ENCODE results near the gene EFNA1. TPM values are rescaled to one million over a fixed set of nuclear protein-coding genes. Genes with fewer than 3 reads are reported as not detected.

EFNA1 gene
- total RNA-seq, 1 experiment from 2014 or later, result 49.9 TPM

DNA sequence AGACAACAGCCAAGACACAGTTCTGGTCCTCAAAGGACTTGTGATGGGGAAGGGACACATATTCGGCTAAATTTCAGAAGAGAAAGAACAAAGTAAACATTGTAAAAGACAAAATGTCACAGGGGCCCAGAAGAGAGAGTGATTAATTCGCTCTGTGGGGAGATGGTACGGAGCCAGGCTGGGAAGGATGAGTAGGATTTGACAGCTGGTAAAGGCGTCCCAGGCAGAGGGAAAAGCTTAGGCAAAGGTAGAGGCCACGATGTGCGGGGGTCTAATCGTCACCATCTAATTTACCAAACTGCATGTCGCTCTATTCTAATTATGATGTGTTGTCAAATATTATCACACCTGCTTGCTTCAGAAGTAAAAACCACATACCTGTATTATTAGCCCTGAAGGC, 17.3 kb upstream of the EFNA1 start:
- intact Hi-C loops (cut with micrococcal nuclease), result no loop called here
- POLR2A ChIA-PET (ENCODE audit: unreplicated experiment), result no interaction called here
- Histone ChIP-seq H3K9me2 (replicated peaks; ENCODE audit: low read length) (no peaks in the 10 kb centered on the region), H3K79me2 (ENCODE audit: low read length) (no peaks in the 10 kb centered on the region), H3K4me3 (ENCODE audit: low read length) (no peak overlapping the region), H3K9me3 (ENCODE audit: low read length) (no peaks in the 10 kb centered on the region), H3K4me2 (ENCODE audit: low read length) (no peak overlapping the region), H3K27me3 (ENCODE audit: low read length) (no peaks in the 10 kb centered on the region), H4K20me1 (ENCODE audit: low read length) (no peaks in the 10 kb centered on the region), H3K27ac (ENCODE audit: low read length) (no peak overlapping the region), H3F3A (ENCODE audit: low read length, unreplicated experiment) (no peaks in the 10 kb centered on the region), H3K4me1 (ENCODE audit: insufficient read depth, low read length) (no peaks in the 10 kb centered on the region), H3K9ac (ENCODE audit: low read length) (no peak overlapping the region), H2AFZ (ENCODE audit: low read length) (no peak overlapping the region), H3K36me3 (ENCODE audit: low read depth, low read length) (no peaks in the 10 kb centered on the region)
- BruUV-seq (replicated peaks), result no TSS peak
- CTCF ChIA-PET, result interaction anchor here (0.5 kb wide), 1 partner anchor 13 kb away, joined by 3 read pairs; no protein-coding TSS in a partner anchor
- no peak for ATAC-seq
- DNase-seq, result no peak
- TF ChIP-seq, protein P1, sequence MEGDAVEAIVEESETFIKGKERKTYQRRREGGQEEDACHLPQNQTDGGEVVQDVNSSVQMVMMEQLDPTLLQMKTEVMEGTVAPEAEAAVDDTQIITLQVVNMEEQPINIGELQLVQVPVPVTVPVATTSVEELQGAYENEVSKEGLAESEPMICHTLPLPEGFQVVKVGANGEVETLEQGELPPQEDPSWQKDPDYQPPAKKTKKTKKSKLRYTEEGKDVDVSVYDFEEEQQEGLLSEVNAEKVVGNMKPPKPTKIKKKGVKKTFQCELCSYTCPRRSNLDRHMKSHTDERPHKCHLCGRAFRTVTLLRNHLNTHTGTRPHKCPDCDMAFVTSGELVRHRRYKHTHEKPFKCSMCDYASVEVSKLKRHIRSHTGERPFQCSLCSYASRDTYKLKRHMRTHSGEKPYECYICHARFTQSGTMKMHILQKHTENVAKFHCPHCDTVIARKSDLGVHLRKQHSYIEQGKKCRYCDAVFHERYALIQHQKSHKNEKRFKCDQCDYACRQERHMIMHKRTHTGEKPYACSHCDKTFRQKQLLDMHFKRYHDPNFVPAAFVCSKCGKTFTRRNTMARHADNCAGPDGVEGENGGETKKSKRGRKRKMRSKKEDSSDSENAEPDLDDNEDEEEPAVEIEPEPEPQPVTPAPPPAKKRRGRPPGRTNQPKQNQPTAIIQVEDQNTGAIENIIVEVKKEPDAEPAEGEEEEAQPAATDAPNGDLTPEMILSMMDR (conservative IDR thresholded peaks at IDR 0.05; ENCODE audit: low read depth, low read length), result no peak
- no peak for TF ChIP-seq EZH2 (IDR thresholded peaks at IDR 0.05; ENCODE audit: low read length, unreplicated experiment)
- TF ChIP-seq EZH2phosphoT487 (IDR thresholded peaks at IDR 0.05; ENCODE audit: borderline replicate concordance, low read length), result no peak

DNA sequence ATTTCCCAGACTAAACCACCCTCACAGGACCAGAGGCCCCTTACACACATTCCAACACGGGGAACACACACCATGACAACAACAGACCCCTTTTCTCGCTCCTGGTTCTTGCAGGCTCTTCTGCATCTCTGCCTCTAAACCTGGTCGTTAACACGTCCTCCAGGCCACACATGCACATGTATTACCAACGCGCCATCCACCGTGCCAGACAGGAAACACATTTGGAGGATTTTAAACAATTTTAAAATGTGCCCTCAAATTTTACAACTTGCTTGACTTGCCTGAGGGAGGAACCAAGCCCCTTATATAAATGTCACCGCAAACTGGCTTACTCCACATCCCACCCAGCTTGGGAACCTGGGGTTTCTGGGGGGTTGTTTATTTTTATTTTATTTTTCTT, 16.9 kb upstream of the EFNA1 start:
- ATAC-seq (no peak), DNase-seq (no peak)
- H3K36me3 ChIP-seq (ENCODE audit: low read depth, low read length), result no peaks in the 10 kb centered on the region
- CTCF ChIA-PET, result interaction anchor here (0.5 kb wide), 1 partner anchor 14 kb away, joined by 3 read pairs; no protein-coding TSS in a partner anchor
- H3K9ac ChIP-seq (ENCODE audit: low read length), result no peak overlapping the region
- no peaks in the 10 kb centered on the region for H3K4me1 ChIP-seq (ENCODE audit: insufficient read depth, low read length)
- H3K27me3 ChIP-seq (ENCODE audit: low read length), result no peaks in the 10 kb centered on the region
- no peak overlapping the region for H2AFZ ChIP-seq (ENCODE audit: low read length)
- H3K9me3 ChIP-seq (ENCODE audit: low read length), result no peaks in the 10 kb centered on the region
- intact Hi-C loops (cut with micrococcal nuclease), result no loop called here
- no peak overlapping the region for H3K4me2 ChIP-seq (ENCODE audit: low read length)
- BruUV-seq (replicated peaks), result no TSS peak
- TF ChIP-seq, protein P1 (conservative IDR thresholded peaks at IDR 0.05; ENCODE audit: low read depth, low read length), result no peak
- no peak for TF ChIP-seq EZH2 (IDR thresholded peaks at IDR 0.05; ENCODE audit: low read length, unreplicated experiment)
- no peak for TF ChIP-seq EZH2phosphoT487 (IDR thresholded peaks at IDR 0.05; ENCODE audit: borderline replicate concordance, low read length)
- H3K27ac ChIP-seq (ENCODE audit: low read length), result no peak overlapping the region
- POLR2A ChIA-PET (ENCODE audit: unreplicated experiment), result no interaction called here
- H3K9me2 ChIP-seq (replicated peaks; ENCODE audit: low read length), result no peaks in the 10 kb centered on the region
- no peaks in the 10 kb centered on the region for H4K20me1 ChIP-seq (ENCODE audit: low read length)
- no peak overlapping the region for H3K4me3 ChIP-seq (ENCODE audit: low read length)
- H3F3A ChIP-seq (ENCODE audit: low read length, unreplicated experiment), result no peaks in the 10 kb centered on the region
- H3K79me2 ChIP-seq (ENCODE audit: low read length), result no peaks in the 10 kb centered on the region

DNA sequence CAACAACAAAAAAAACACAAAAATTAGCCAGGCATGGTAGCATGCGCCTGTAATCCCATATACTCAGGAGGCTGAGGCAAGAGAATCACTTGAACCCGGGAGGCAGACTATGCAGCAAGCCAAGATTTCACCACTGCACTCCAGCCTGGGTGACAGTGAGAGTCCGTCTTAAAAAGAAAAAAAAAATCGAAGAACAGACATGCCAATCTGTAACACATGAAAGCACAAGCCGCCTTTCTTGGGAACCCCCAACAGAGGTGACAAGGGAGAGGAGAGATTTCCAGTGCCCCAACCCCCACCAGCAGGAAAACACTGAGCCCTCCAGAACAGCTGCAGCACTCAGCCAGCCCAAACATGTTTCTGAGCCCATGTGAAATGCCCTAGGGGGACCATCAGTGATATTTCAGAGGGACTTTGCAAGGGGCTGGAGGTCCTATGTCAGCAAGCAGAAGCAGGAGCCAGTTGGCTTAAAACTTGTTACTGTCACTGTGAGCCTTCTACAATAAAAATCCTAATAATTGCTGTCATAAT, 14.2 kb upstream of the EFNA1 start:
- no peak for ATAC-seq

More for the DNA sequence above, 14.2 kb upstream of the EFNA1 start:
- Histone ChIP-seq H3K79me2 (ENCODE audit: low read length) (no peaks in the 10 kb centered on the region), H3K9me3 (ENCODE audit: low read length) (no peaks in the 10 kb centered on the region), H2AFZ (ENCODE audit: low read length) (no peak overlapping the region), H3K4me2 (ENCODE audit: low read length) (no peak overlapping the region), H3K36me3 (ENCODE audit: low read depth, low read length) (no peaks in the 10 kb centered on the region), H4K20me1 (ENCODE audit: low read length) (no peaks in the 10 kb centered on the region), H3F3A (ENCODE audit: low read length, unreplicated experiment) (no peaks in the 10 kb centered on the region), H3K4me3 (ENCODE audit: low read length) (no peak overlapping the region), H3K9ac (ENCODE audit: low read length) (no peak overlapping the region), H3K27me3 (ENCODE audit: low read length) (no peaks in the 10 kb centered on the region), H3K4me1 (ENCODE audit: insufficient read depth, low read length) (0 out of 2 replicates have a peak, but pooled peaks cover 4% of the 10 kb centered on the region), H3K27ac (ENCODE audit: low read length) (no peak overlapping the region), H3K9me2 (replicated peaks; ENCODE audit: low read length) (no peaks in the 10 kb centered on the region)
- CTCF ChIA-PET, result no interaction called here
- intact Hi-C loops (cut with micrococcal nuclease), result no loop called here
- BruUV-seq (replicated peaks), result no TSS peak
- DNase-seq, result no peak
- POLR2A ChIA-PET (ENCODE audit: unreplicated experiment), result no interaction called here
- no peak for TF ChIP-seq EZH2 (IDR thresholded peaks at IDR 0.05; ENCODE audit: low read length, unreplicated experiment)
- TF ChIP-seq, protein P1 (conservative IDR thresholded peaks at IDR 0.05; ENCODE audit: low read depth, low read length), result no peak

Data from PC-3 (cell line).